Measurements from ENCODE around the gene HECTD1.
"Not testable (repeated sequence)": the region's sequence is repeated elsewhere in the genome, so short reads cannot be mapped to it uniquely, and the experiment has no call there.

Gene HECTD1

GRCh38 chr14:31207755-31208545 is at the start of gene HECTD1:
TSS of gene HECTD1 (minus strand) at chr14:31207793. CDS start at chr14:31205936, 1,857 bp downstream.
- DNase-seq, result peak; percentile 83

- DNase-seq, result no peak
Measured at GRCh38 chr14:31257244-31257553, 49.6 kb upstream of the HECTD1 start.

GRCh38 chr14:31256534-31257243 is 49.1 kb upstream of the HECTD1 start:
- no peak for DNase-seq

- not testable (repeated sequence) for DNase-seq
Measured at GRCh38 chr14:31255918-31256317, 48.3 kb upstream of the HECTD1 start.

- no peak for DNase-seq
Measured at GRCh38 chr14:31255286-31255685, 47.7 kb upstream of the HECTD1 start.

- DNase-seq, result no peak
Measured at GRCh38 chr14:31253746-31254471, 46.3 kb upstream of the HECTD1 start.

- DNase-seq, result no peak
Measured at GRCh38 chr14:31252865-31253264, 45.3 kb upstream of the HECTD1 start.

GRCh38 chr14:31251028-31251958 is 43.7 kb upstream of the HECTD1 start:
- no peak for DNase-seq

GRCh38 chr14:31244626-31245025 is 37.0 kb upstream of the HECTD1 start:
- no peak for DNase-seq

- DNase-seq, result no peak
Measured at GRCh38 chr14:31243860-31244259, 36.3 kb upstream of the HECTD1 start.

- DNase-seq, result not testable (repeated sequence)
Measured at GRCh38 chr14:31242161-31242940, 34.8 kb upstream of the HECTD1 start.

- DNase-seq, result no peak
Measured at GRCh38 chr14:31241450-31242114, 34.0 kb upstream of the HECTD1 start.

GRCh38 chr14:31239741-31240140 is 32.1 kb upstream of the HECTD1 start:
- no peak for DNase-seq

GRCh38 chr14:31235462-31235861 is 27.9 kb upstream of the HECTD1 start:
- no peak for DNase-seq

GRCh38 chr14:31232081-31232480 is 24.5 kb upstream of the HECTD1 start:
- DNase-seq, result no peak

GRCh38 chr14:31231272-31231671 is 23.7 kb upstream of the HECTD1 start:
- DNase-seq, result not testable (repeated sequence)

GRCh38 chr14:31230573-31230958 is 23.0 kb upstream of the HECTD1 start:
- DNase-seq, result no peak

- peak; percentile 11 for DNase-seq
Measured at GRCh38 chr14:31229638-31230572, 22.3 kb upstream of the HECTD1 start.

- DNase-seq, result no peak
Measured at GRCh38 chr14:31229009-31229408, 21.4 kb upstream of the HECTD1 start.

- DNase-seq, result no peak
Measured at GRCh38 chr14:31228533-31228932, 20.9 kb upstream of the HECTD1 start.

Measured in NK-92 treated with Interleukin-12 subunit alpha and Interleukin-12 subunit beta, amount 100 ng/mL, for 24 hours (cell line).